CD1c-positive myeloid dendritic cell (primary cell): ENCODE measurements around the gene RABGAP1L.
"Not testable (repeated sequence)": the region's sequence is repeated elsewhere in the genome, so short reads cannot be mapped to it uniquely, and the experiment has no call there.

ENCODE experiments used
- DNase-seq: peaks from one replicate; pipeline ENCODE4 v3.0.0-alpha.2; 2016; ENCODE audit errors: extremely low spot score

The RABGAP1L gene

DNA sequence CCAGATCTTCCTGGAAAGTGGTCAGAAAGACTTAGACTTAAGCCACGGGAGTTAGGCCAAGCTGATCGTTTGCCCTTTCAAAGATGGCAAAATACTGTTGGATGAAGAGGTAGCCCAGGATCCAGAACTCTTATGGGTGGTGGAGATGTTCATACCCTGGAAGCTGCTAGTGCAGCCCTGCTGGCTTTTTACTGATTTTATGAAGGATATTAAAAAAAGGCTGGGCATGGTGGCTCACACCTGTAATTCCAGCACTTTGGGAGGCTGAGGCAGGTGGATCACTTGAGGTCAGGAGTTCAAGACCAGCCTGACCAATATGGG lies 864.6 kb downstream of the RABGAP1L start:
- DNase-seq, result not testable (repeated sequence)

DNA sequence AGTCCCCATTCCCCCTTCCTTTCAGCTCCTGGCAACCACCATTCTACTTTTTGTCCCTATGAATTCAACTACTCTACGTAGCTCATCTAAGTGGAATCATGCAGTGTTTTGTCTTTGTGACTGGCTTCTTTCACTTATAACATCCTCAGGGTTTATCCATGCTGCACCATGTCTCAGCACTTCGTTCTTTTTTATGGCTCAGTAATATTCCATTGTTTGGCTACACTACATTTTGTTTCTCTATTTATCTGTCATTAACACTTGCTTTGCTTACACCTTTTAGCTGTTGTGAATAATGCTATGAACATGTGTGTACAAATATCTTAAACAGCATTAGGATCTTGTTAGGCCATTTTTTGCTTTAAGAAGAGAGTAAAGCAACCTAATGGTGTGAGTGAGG lies 865.5 kb downstream of the RABGAP1L start:
- no peak for DNase-seq

DNA sequence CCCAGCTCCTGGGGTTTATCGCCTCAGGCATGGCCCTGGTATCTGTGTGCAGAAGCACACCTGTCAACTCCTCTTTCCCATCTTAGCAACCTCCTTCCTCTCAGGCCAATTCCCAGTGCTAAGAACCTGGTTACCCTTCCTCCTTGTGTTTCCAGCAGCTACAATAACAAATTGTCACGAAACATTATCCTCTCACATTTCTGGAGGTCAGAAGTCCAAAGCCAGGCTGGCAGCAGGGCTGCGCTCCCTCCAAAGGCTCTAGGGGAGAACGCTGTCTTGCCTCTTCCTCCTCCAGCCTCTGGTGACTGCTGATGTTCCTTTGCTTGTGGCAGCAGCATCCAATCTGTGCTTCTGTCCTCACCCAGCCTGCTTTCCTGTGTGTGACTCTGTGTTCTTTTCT lies 874.6 kb downstream of the RABGAP1L start:
- no peak for DNase-seq

DNA sequence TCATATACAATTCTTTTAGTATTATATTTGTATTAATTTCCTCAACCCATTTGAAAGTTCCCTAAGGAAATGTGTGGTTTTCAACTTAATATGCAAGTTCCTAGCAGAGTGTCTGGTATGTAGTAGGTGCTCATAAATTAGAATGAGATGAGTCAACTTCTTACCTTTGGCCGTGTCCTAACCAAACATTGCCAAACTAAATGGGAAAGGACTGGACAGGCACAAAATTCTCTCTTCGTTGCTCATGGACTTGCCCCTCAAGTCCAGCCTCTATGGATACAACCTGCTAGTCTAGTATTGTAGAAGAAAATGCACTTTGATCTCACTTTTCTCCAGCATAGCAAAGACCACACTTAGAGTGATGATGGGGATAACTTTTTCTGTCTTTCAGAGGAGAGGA lies 875.5 kb downstream of the RABGAP1L start:
- no peak for DNase-seq

DNA sequence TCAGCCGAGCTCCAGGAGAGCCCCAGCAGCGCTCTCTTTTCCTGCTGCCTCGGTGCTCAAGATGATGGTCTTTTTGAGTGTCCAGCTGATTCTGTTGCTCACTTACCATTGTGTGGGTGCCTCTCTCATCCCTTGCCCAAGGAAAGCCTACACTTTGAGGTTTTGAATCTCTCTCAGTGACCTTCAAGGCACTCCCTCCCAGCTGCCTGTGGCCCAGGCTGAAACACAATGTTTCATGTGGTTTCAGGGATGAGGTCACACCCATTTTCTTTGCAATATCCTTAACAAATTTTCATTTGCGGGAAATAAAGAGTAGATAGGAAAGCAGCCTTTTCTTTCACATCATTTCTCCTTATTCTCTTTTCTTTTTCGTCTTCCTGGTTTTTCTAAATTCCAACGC lies 876.5 kb downstream of the RABGAP1L start:
- no peak for DNase-seq

DNA sequence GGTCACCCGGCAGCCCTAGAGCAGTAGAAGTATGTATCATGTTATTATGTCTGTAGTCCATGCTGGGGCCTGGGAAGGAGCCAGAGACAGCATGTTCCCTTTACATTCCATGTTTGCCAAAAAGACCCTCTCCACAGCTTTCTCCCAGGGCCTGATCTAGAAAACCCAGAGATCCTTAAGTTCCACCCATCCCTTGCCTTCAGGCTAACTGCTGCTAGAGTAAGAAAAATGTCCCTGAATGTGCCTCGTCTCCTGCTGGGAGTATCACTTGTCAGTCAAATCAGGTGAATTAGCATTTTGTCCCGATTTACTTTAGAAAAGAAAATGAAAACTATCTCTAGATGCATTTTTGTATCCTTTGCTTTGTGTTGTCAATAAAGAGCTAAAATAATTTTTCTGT lies 877.2 kb downstream of the RABGAP1L start:
- no peak for DNase-seq

DNA sequence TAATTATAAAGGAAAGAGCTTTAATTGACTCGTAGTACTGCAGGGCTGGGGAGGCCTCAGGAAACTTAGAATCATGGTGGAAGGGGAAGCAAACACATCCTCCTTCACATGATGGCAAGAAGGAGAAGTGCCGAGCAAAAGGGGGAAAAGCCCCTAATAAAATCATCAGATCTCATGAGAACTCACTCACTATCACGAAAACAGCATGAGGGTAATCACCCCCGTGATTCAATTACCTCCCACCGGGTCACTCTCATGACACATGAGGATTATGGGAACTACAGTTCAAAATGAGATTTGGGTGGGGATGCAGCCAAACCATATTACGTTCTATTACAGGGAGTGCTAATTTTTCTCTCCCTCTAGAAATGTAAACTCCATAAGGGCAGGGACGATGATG lies 878.1 kb downstream of the RABGAP1L start:
- DNase-seq, result no peak

DNA sequence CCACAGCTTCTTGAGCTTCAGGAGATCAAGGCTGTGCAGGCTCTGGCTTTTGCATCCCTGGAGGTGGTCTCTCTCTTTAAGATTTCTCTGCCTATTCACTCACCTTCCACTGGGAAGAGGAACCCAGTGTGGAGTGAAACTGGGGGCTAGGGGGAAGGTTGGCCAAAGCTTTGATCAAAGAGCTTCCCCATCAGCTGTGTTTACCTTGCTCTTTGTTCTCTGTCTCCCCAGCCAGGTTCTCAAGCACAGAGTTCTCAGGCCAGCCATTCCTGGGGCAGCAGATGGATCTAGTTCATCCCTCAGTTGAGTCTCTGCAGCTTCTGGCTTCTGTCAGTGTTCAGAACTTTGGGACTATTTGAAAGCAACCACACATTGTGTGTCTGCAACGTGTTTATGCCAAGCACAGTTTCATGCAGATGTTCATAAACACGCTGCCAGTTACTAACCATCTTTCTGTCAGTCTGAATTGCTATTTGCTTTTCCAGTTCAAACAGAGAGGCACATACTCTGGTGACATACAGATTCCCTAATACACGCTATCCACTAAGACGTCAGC lies 881.1 kb downstream of the RABGAP1L start:
- no peak for DNase-seq

DNA sequence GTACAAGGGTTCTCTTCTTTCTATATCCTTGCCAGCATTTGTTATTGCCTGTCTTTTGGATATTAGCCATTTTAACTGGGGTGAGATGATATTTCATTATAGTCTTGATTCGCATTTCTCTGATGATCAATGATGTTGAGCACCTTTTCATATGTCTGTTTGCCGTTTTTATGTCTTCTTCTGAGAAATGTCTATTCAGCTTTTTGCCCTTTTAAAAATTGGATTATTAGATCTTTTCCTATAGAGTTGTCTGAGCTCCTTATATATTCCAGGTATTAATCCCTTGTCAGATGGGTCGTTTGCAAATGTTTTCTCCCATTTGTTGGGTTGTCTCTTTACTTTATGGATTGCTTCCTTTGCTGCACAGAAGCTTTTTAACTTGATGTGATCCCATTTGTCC lies 883.3 kb downstream of the RABGAP1L start:
- DNase-seq, result no peak

DNA sequence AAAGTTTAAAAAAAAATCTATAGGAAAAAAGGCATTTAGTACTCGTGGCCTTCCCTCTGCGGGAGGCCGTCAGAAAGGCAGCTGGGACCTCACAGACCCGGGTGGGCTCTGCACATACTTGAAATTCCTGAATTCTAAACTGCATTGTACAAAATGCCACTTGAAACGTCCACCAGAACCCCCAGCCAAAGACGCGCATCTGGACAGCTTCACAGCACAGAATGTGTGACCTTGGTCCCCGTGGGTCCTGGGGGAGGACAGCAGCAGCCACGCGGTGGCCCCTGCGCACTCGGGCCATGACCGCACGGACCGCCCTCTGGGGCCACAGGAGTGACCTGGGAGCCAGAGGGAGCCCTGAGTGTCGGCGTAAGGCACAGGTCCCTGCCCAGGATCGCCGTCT lies 884.5 kb downstream of the RABGAP1L start:
- no peak for DNase-seq

DNA sequence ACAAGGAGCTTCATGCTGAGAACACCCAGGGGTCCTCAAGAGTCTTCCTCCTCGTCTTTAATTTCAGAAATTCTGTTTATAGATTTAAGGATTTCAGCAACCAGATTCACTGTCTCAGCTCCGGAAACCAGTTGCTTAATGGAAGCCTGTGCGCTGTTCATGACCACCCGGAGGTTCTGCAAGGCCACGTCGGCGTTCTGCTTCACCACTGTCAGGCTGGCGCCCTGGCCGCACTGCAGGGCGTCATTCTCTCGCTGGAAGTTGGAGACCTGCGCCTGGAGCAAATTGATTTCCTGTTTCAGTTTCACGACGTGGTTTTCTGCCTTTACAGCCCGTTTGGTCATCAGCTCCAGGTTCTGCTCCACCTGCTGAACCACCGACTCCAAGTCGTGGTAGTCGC lies 885.3 kb downstream of the RABGAP1L start:
- not testable (repeated sequence) for DNase-seq
